ENCODE results near the gene ITCH.
"Not testable (repeated sequence)": the region's sequence is repeated elsewhere in the genome, so short reads cannot be mapped to it uniquely, and the experiment has no call there.

Gene ITCH

GRCh38 chr20:34344238-34344637 lies 18.8 kb upstream of the ITCH start:
- DNase-seq = no peak

GRCh38 chr20:34345402-34345736 lies 17.7 kb upstream of the ITCH start:
- no peak for DNase-seq

GRCh38 chr20:34345839-34346532 lies 17.1 kb upstream of the ITCH start:
- DNase-seq = not testable (repeated sequence)

GRCh38 chr20:34346533-34346865 lies 16.6 kb upstream of the ITCH start:
- not testable (repeated sequence) for DNase-seq

GRCh38 chr20:34347571-34347970 lies 15.5 kb upstream of the ITCH start:
- DNase-seq = no peak

GRCh38 chr20:34350095-34350494 lies 13.0 kb upstream of the ITCH start:
- no peak for DNase-seq

- DNase-seq = not testable (repeated sequence)
Measured at GRCh38 chr20:34353467-34353866, 9.6 kb upstream of the ITCH start.

GRCh38 chr20:34355427-34355826 lies 7.6 kb upstream of the ITCH start:
- no peak for DNase-seq

- DNase-seq = not testable (repeated sequence)
Measured at GRCh38 chr20:34359729-34360128, 3.3 kb upstream of the ITCH start.

GRCh38 chr20:34362502-34363061 lies 491 bp upstream of the ITCH start:
- DNase-seq = no peak

- DNase-seq = peak in 2 of 3 experiments; percentile 14 to 43
Measured at GRCh38 chr20:34363465-34364222, 571 bp downstream of the ITCH start.

- no peak for DNase-seq
Measured at GRCh38 chr20:34364223-34364506, 1.1 kb downstream of the ITCH start.

- no peak for DNase-seq
Measured at GRCh38 chr20:34365765-34366213, 2.7 kb downstream of the ITCH start.

- DNase-seq = no peak
Measured at GRCh38 chr20:34367155-34367554, 4.1 kb downstream of the ITCH start.

- DNase-seq = not testable (repeated sequence)
Measured at GRCh38 chr20:34367911-34368310, 4.8 kb downstream of the ITCH start.

GRCh38 chr20:34368547-34368946 lies 5.5 kb downstream of the ITCH start:
- no peak for DNase-seq

GRCh38 chr20:34369265-34369664 lies 6.2 kb downstream of the ITCH start:
- DNase-seq = no peak

- no peak for DNase-seq
Measured at GRCh38 chr20:34370062-34370461, 7.0 kb downstream of the ITCH start.

GRCh38 chr20:34373445-34373844 lies 10.4 kb downstream of the ITCH start:
- no peak for DNase-seq

GRCh38 chr20:34374209-34374760 lies 11.2 kb downstream of the ITCH start:
- DNase-seq = no peak

GRCh38 chr20:34375977-34376430 lies 12.9 kb downstream of the ITCH start:
- peak in 1 of 3 experiments; percentile 68 for DNase-seq

GRCh38 chr20:34377072-34377847 lies 14.2 kb downstream of the ITCH start:
- no peak for DNase-seq

GRCh38 chr20:34382174-34382573 lies 19.1 kb downstream of the ITCH start:
- no peak for DNase-seq

All from NCI-H1417 (cell line).